ENCODE measurements around the gene OR52M1. TPM values are rescaled to one million over a fixed set of nuclear protein-coding genes. Genes with fewer than 3 reads are reported as not detected.
A peak's percentile ranks its signal among the peaks of the same experiment; 100 is the strongest.

The OR52M1 gene
- not detected in 2 replicates for total RNA-seq (ENCODE audit: low replicate concordance)

DNA sequence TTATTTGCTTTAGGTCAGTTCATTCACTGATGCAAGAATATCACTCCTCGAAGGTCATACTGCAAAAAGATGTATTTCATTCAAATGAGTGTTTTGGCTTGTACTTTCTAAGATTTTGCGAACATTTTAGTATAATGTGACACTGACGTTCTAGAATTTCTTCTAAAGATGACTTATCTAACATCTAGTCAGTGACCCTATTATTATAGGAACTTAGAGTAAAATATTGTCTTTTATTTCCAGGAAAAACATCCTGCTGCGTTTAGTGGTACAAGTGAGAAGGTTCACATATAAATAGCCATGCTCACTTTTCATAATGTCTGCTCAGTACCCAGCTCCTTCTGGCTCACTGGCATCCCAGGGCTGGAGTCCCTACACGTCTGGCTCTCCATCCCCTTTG, at the start of gene OR52M1:
Gene OR52M1, plus strand, starts transcription at position 301 of the 400 bp plus-strand sequence. Its CDS starts 0 bp downstream, at position 301.
- TF ChIP-seq CTCF (IDR thresholded peaks at IDR 0.05; ENCODE audit: insufficient read depth, low read length): no peak
- DNase-seq (ENCODE audit: low read depth): no peak
- no peak within 1 kb of the TSS for H3K4me3 ChIP-seq (ENCODE audit: low read depth, low read length)

DNA sequence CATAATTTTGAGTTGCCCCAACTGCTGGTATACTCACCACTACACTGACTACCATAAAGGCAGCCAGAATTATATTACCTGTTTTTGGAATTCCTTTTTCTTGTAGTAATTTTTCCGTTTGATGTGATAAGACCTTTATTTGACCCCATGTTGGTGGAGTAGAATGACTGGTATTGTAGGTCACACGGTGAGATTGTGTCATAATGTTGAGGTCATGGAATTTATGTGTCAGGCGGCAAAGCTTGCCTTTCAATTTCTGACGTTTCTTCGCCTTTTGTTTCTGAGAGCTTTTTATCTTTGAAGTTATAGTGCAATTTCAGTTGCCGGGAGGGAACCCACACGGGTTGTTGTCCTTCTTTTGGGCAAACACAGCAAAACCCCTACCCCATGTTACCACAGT, 49.5 kb upstream of the OR52M1 start:
- H3K4me3 ChIP-seq (ENCODE audit: low read depth, low read length): no peak overlapping the region
- no peak for TF ChIP-seq CTCF (IDR thresholded peaks at IDR 0.05; ENCODE audit: insufficient read depth, low read length)
- peak; percentile 23 for DNase-seq (ENCODE audit: low read depth)

DNA sequence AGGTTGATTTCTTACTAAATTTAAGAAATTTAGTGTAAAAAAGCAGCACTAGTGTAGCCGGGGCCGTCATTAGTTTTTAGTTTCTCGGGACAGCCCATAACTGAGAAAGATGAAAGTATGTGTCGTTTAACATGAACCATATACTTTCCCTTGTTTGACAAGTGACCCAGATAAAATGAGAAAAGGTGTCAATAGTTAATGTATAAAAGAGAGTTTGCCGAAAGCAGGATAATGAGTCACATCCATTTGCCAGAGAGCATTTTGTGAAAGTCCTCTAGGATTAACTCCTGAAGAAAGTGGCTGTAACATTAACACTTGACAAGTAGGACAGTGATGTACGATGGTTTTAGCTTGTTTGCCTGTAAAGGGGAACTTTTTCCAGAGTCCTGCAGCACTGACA, 49.0 kb upstream of the OR52M1 start:
- no peak for DNase-seq (ENCODE audit: low read depth)

DNA sequence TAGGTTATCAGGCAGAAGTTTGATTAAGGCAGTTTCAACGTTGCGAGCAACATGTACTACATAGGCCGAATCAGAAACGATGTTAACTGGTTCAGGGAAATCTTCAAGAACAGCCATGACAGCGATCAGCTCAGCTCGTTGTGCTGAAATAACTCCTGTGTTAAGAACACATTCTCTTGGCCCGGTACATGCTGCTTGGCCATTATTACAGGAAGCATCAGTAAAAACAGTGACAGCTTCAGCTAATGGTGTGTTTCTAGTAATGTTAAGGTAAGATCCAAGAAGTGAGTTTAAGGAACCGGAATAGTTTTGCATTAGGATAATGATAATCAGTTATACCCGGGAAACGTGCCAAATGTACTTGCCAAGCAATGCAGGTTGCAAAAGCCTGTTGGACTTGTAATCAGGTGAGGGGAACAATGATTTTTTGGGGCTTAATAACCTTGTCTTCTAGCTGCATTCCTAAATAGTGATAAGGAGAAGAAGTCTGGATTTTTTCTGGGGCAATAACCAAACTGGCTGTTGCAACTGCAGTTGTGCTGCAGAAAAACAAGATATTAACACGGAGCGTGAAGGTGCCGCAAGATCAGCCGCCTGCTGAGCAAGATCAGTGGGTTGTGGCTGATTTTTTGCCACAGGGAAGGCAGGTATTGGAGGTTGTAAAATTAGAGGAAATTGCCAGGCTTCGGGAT, 48.3 kb upstream of the OR52M1 start:
- peak; percentile 52 for DNase-seq (ENCODE audit: low read depth)
- H3K4me3 ChIP-seq (ENCODE audit: low read depth, low read length): no peak overlapping the region
- TF ChIP-seq CTCF (IDR thresholded peaks at IDR 0.05; ENCODE audit: insufficient read depth, low read length): no peak

More for the DNA sequence above, 49.0 kb upstream of the OR52M1 start:
- no peak overlapping the region for H3K4me3 ChIP-seq (ENCODE audit: low read depth, low read length)
- TF ChIP-seq CTCF (IDR thresholded peaks at IDR 0.05; ENCODE audit: insufficient read depth, low read length): no peak

DNA sequence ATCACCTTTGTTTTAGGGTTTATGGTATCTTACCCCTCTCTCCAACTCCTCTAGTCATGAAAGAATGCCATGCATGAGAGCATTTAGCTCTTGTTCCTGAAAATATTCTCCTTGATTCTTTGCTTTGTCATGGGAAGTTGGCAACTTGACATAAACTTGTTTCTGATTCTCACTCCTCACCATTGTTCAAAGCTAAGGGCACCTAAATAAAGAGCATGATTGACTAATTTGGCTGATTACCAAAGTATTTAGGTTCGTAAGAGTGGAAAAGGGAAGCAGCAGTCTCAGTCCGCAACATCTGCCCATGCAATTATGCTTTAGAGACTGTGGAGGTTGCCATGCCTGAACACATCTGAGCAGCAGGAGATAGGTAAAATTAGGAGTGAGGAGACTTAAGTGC, 36.1 kb upstream of the OR52M1 start:
- TF ChIP-seq CTCF (IDR thresholded peaks at IDR 0.05; ENCODE audit: insufficient read depth, low read length): no peak
- H3K4me3 ChIP-seq (ENCODE audit: low read depth, low read length): no peak overlapping the region
- DNase-seq (ENCODE audit: low read depth): no peak

DNA sequence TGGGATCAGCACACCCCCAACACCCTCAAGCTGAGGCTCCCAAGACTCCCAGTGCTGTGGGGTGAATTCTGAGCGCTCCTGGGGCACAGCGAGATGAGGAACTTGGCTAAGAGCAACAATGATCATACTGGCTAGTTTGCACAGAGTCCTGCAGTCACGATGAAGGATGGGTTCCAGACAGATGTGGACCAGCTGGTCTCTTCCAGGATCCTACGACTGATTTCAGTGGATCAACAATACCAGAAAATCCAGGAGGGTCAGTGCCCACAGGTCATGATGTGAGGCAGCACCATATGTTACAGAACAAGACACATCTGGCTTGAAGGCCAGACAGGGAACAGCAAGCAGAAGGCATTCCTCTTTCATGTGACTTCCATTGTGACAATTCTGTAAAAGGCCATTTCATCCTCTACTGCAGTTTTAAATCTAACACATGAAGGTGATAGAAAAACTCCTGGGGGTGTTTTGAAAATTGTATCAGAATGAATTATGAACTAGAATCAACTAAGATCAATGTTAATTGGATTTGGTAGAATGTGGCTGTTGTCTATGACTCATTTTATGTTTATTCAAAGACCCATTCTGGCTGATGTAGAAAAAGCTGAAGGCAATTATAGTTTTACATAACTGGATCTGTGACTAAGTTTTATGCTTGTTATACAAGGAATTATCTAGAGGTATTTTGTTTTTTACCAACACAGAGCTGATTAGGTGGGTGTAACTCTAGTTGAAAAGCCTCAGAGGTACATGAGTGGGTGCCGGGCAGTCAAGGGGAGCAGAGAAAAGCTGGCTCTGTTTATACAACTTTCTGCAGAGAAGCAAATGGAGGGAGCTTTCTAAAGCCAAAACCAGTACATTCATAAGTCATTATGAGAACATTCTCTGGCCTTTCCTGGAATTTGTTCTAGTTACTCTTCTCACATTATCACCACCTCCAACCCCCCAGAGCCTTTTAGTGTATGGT, 33.4 kb upstream of the OR52M1 start:
- no peak for TF ChIP-seq CTCF (IDR thresholded peaks at IDR 0.05; ENCODE audit: insufficient read depth, low read length)
- no peak for DNase-seq (ENCODE audit: low read depth)

More for the DNA sequence above, 33.4 kb upstream of the OR52M1 start:
- H3K4me3 ChIP-seq (ENCODE audit: low read depth, low read length): no peak overlapping the region

Data from fibroblast of the aortic adventitia (primary cell).